Activated naive CD8-positive, alpha-beta T cell treated with anti-CD3 and anti-CD28 coated beads, Interleukin-2, amount 10 ng/mL, durations not matched to agents 7 days and 5 days (primary cell): Measurements from ENCODE around the gene AFF3. TPM values are rescaled to one million over a fixed set of nuclear protein-coding genes. Genes with fewer than 3 reads are reported as not detected.

ENCODE experiments used
- ATAC-seq: fragments of 150-1000 bp; cut with Tn5 transposase; one replicate; pipeline ENCODE4 v1.10.0; 2021; ENCODE audit warnings: low read depth, moderate library complexity
- POLR2A ChIA-PET: fragments of 350-600 bp; sonication (Branson Sonifier 250); formaldehyde crosslinking; loops from one replicate; lab custom pipeline; 2021; ENCODE audit warnings: antibody characterized with exemption; lab: Charles Lee
- DNase-seq: peaks from one replicate; pipeline ENCODE4 v3.0.0; 2021
- H3K27ac Mint-ChIP-seq: one replicate; pipeline ENCODE4 v1.8.0; 2022; ENCODE audit warnings: mild to moderate bottlenecking, mixed read lengths
- H3K27me3 Mint-ChIP-seq: one replicate; pipeline ENCODE4 v1.8.0; 2022; ENCODE audit warnings: mild to moderate bottlenecking, moderate library complexity, mixed read lengths
- H3K36me3 Mint-ChIP-seq: one replicate; pipeline ENCODE4 v1.8.0; 2021; ENCODE audit warnings: mild to moderate bottlenecking, mixed read lengths
- H3K4me1 Mint-ChIP-seq: one replicate; pipeline ENCODE4 v1.8.0; 2021; ENCODE audit warnings: mixed read lengths
- H3K4me3 Mint-ChIP-seq: one replicate; pipeline ENCODE4 v1.8.0; 2022; ENCODE audit warnings: mild to moderate bottlenecking, moderate library complexity, mixed read lengths
- H3K9me3 Mint-ChIP-seq: one replicate; pipeline ENCODE4 v1.8.0; 2021; ENCODE audit warnings: mixed read lengths
- total RNA-seq, 2 experiments: library from RNA; stranded (reverse); gene quantifications; one replicate each; pipeline ENCODE4 v1.2.3, GENCODE V29; 2021

Gene AFF3
- total RNA-seq, 2 experiments from 2014 or later, result 1.8 to 2.2 TPM

DNA sequence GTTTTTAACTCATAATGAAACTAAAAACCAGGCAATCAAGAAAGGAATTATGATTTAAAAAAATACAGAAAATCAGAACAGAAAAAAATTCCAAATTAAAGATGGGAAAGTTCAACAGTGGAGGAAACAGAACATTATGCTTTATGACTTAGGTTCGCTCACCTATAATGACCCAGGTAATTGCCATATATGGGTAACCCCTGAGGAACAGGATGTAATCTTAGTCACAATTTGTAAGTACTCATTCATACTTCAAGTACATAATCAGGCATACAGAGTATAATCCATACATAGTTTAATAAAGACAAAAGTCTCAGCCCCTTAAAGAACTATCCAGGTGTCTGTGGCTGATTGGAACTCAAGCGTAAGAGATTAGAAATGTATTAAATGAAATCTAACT lies 159.6 kb downstream of the AFF3 start:
- no peak for DNase-seq
- Mint-ChIP-seq H3K4me3 (no peak overlapping the region), H3K27ac (no peak overlapping the region), H3K4me1 (no peaks in the 10 kb centered on the region), H3K9me3 (no peaks in the 10 kb centered on the region), H3K36me3 (no peaks in the 10 kb centered on the region), H3K27me3 (peaks cover 7% of the 10 kb centered on the region)
- ATAC-seq, result no peak
- POLR2A ChIA-PET, result no interaction called here

DNA sequence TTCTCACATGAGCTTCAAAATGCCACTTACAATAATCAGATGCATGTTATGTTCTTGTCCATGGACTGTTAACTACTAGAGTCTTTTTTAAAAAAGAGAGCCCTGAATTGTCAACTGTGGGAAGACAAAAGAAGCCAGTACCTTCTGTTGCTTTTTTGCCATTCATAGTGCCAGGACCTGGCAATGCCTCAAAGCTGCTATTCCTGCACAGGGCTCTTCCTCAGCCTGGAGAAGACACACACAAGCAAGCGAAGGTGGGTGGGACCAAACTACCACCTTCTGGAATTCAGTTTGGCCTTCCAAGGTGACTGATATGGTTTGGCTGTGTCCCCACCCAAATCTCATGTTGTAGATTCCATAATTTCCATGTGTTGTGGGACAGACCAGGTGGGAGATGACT lies 160.6 kb downstream of the AFF3 start:
- POLR2A ChIA-PET, result no interaction called here
- Mint-ChIP-seq H3K4me3 (no peak overlapping the region), H3K9me3 (no peaks in the 10 kb centered on the region), H3K36me3 (no peaks in the 10 kb centered on the region), H3K4me1 (no peaks in the 10 kb centered on the region), H3K27ac (no peak overlapping the region), H3K27me3 (peaks cover 7% of the 10 kb centered on the region)
- ATAC-seq (no peak), DNase-seq (no peak)

DNA sequence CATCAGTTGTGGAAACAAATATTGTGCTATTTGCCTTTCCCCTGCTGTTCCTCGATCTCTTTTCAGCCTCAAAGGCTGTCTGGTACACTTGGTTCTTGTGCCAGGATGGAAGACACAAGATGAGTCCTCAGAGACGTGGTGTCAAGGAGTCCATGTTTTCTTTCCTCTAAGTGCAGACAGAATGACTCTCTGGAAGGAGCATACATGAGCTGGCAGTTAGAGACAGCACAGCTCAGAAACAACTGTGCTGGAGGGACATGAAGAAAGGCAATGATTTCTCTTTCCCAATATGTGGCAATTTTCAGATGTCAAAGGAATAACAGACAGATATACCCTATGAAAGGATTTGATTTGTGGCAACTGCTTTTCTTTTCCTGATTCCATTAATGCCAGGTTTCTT lies 162.2 kb downstream of the AFF3 start:
- no peak overlapping the region for H3K27ac Mint-ChIP-seq
- H3K9me3 Mint-ChIP-seq, result no peaks in the 10 kb centered on the region
- H3K27me3 Mint-ChIP-seq, result peaks cover 7% of the 10 kb centered on the region
- no peaks in the 10 kb centered on the region for H3K36me3 Mint-ChIP-seq
- no peak for DNase-seq
- no peak overlapping the region for H3K4me3 Mint-ChIP-seq
- H3K4me1 Mint-ChIP-seq, result no peaks in the 10 kb centered on the region
- POLR2A ChIA-PET, result no interaction called here
- ATAC-seq, result no peak

GRCh38 chr2:99977966-99978365 lies 164.4 kb downstream of the AFF3 start:
- POLR2A ChIA-PET, result no interaction called here
- H3K36me3 Mint-ChIP-seq, result no peaks in the 10 kb centered on the region
- ATAC-seq (no peak), DNase-seq (no peak)
- no peaks in the 10 kb centered on the region for H3K4me1 Mint-ChIP-seq
- no peak overlapping the region for H3K27ac Mint-ChIP-seq
- peaks cover 2% of the 10 kb centered on the region for H3K27me3 Mint-ChIP-seq
- no peak overlapping the region for H3K4me3 Mint-ChIP-seq
- H3K9me3 Mint-ChIP-seq, result no peaks in the 10 kb centered on the region

DNA sequence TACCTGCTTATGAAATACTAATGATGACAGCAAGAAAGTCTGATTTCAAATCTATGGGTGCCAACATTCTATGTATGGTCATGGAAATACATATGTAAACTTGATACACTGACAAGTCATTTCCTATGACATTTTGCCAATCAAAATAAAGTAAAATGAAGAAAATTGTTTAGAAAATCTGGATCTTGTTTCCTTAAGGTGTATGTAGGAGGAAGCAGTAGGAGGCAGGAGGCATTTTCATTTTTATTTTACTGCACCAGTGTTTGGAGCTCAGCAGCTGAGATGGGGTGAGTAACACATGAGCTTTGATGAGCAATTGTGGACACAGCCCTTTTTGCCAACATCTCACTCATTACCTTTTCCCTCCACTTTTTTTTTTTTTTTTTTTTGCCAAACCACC lies 167.0 kb downstream of the AFF3 start:
- Mint-ChIP-seq H3K9me3 (no peaks in the 10 kb centered on the region), H3K27me3 (peaks cover 4% of the 10 kb centered on the region), H3K4me3 (no peak overlapping the region), H3K36me3 (no peaks in the 10 kb centered on the region), H3K4me1 (no peaks in the 10 kb centered on the region), H3K27ac (no peak overlapping the region)
- DNase-seq, result no peak
- POLR2A ChIA-PET, result no interaction called here
- ATAC-seq, result no peak

GRCh38 chr2:99974682-99975375 lies 167.6 kb downstream of the AFF3 start:
- Mint-ChIP-seq H3K36me3 (no peaks in the 10 kb centered on the region), H3K4me1 (no peaks in the 10 kb centered on the region), H3K27me3 (peaks cover 4% of the 10 kb centered on the region), H3K4me3 (no peak overlapping the region), H3K9me3 (no peaks in the 10 kb centered on the region), H3K27ac (no peak overlapping the region)
- POLR2A ChIA-PET, result no interaction called here
- no peak for ATAC-seq
- DNase-seq, result no peak

DNA sequence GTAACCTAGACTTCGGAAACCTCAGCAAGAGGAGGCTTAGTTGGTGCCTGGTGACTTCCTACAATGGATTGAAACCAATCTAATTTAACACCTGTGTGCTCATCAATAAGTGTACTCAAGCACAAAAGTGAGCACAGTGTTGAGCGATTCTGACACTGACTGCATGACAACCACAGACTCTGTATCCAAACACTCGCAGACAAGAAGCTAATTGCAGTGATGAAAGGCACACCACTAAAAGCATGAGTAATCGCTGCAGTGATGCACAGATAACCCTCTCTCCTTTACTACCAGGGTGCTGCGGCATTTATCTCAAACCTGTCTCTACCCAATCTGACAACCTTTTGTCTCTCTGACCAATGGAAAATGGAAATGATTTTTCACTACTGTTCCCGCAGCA lies 168.1 kb downstream of the AFF3 start:
- POLR2A ChIA-PET, result no interaction called here
- H3K36me3 Mint-ChIP-seq, result no peaks in the 10 kb centered on the region
- H3K27me3 Mint-ChIP-seq, result peaks cover 4% of the 10 kb centered on the region

GRCh38 chr2:99971326-99971900 lies 171.0 kb downstream of the AFF3 start:
- H3K4me3 Mint-ChIP-seq, result no peak overlapping the region
- POLR2A ChIA-PET, result no interaction called here
- no peak overlapping the region for H3K27ac Mint-ChIP-seq
- ATAC-seq (no peak), DNase-seq (no peak)
- H3K4me1 Mint-ChIP-seq, result no peaks in the 10 kb centered on the region
- H3K9me3 Mint-ChIP-seq, result no peaks in the 10 kb centered on the region
- H3K27me3 Mint-ChIP-seq, result peaks cover 11% of the 10 kb centered on the region
- H3K36me3 Mint-ChIP-seq, result no peaks in the 10 kb centered on the region

More for the DNA sequence above, 168.1 kb downstream of the AFF3 start:
- DNase-seq (no peak), ATAC-seq (no peak)
- Mint-ChIP-seq H3K4me3 (no peak overlapping the region), H3K4me1 (no peaks in the 10 kb centered on the region), H3K27ac (no peak overlapping the region), H3K9me3 (no peaks in the 10 kb centered on the region)

GRCh38 chr2:99970292-99970868 lies 172.0 kb downstream of the AFF3 start:
- DNase-seq (no peak), ATAC-seq (no peak)
- Mint-ChIP-seq H3K9me3 (no peaks in the 10 kb centered on the region), H3K36me3 (no peaks in the 10 kb centered on the region), H3K4me3 (no peak overlapping the region), H3K4me1 (no peaks in the 10 kb centered on the region), H3K27ac (no peak overlapping the region), H3K27me3 (peaks cover 11% of the 10 kb centered on the region)
- POLR2A ChIA-PET, result no interaction called here

DNA sequence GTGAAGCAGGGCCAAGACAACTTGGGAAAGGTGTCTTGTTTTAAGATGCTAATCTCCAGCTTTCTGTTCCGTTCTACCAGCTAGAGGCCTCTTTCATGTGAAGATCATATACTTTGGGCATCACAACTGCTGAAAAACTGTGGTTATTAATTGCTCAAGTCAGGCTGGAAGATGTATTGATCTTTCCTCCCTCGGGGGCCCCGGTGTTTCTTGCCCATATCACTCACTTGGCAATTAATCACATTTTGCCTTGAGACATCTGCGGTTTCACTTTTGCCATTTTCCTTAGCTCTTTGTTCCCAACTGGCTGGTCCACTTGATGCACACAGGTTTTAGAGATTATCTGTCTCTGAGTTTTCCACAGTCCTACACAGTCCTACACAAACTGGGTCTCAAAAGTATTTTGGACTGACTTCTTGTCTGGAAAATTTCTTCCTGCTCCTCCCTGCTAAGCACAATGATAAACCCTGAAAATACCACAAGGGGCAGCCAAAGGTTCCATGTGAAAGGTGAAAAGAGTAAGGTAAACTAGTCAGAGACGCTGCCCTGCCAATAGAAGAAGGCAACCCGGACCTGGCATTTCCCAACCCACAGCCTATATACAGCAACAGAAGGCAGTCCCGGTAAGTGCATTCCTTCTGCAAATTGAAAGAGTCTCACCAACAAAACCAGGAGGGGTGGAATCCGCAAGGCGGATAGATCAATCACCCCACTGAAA lies 181.0 kb downstream of the AFF3 start:
- Mint-ChIP-seq H3K4me3 (no peak overlapping the region), H3K36me3 (no peaks in the 10 kb centered on the region), H3K27me3 (peaks cover 7% of the 10 kb centered on the region), H3K4me1 (no peaks in the 10 kb centered on the region), H3K27ac (no peak overlapping the region), H3K9me3 (no peaks in the 10 kb centered on the region)
- DNase-seq (no peak), ATAC-seq (no peak)
- POLR2A ChIA-PET, result no interaction called here

- Mint-ChIP-seq H3K27me3 (peaks cover 7% of the 10 kb centered on the region), H3K4me3 (no peak overlapping the region), H3K36me3 (no peaks in the 10 kb centered on the region), H3K9me3 (no peaks in the 10 kb centered on the region), H3K27ac (no peak overlapping the region), H3K4me1 (no peaks in the 10 kb centered on the region)
- no peak for ATAC-seq
- no peak for DNase-seq
- POLR2A ChIA-PET, result no interaction called here
These were observed 181.6 kb downstream of the AFF3 start for GRCh38 chr2:99960790-99961189.

DNA sequence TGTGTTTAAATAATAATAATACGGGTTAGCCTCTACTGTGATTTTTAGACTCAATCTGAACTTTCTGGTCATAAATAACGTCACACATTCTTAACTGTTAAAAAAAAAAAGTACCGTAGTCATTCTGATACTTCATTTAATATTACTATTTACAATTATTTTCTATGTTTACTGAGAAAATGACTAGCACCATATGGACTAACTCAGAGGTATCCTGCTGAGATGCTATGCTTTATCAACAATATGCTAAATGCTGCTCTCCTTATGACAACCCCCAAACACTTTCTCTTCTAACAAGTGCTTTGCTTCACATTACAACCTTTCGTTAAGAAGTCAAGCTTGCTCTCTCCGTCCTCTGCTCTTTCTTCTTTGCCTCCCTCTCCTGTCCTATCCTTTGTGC lies 182.1 kb downstream of the AFF3 start:
- Mint-ChIP-seq H3K4me3 (no peak overlapping the region), H3K4me1 (no peaks in the 10 kb centered on the region), H3K9me3 (no peaks in the 10 kb centered on the region), H3K27me3 (peaks cover 7% of the 10 kb centered on the region), H3K36me3 (no peaks in the 10 kb centered on the region), H3K27ac (no peak overlapping the region)
- ATAC-seq (no peak), DNase-seq (no peak)
- POLR2A ChIA-PET, result no interaction called here

GRCh38 chr2:99959261-99960014 lies 183.0 kb downstream of the AFF3 start:
- POLR2A ChIA-PET, result no interaction called here
- ATAC-seq (no peak), DNase-seq (no peak)
- H3K27me3 Mint-ChIP-seq, result peaks cover 7% of the 10 kb centered on the region
- no peaks in the 10 kb centered on the region for H3K4me1 Mint-ChIP-seq
- no peaks in the 10 kb centered on the region for H3K9me3 Mint-ChIP-seq
- no peaks in the 10 kb centered on the region for H3K36me3 Mint-ChIP-seq
- H3K4me3 Mint-ChIP-seq, result no peak overlapping the region
- no peak overlapping the region for H3K27ac Mint-ChIP-seq
